Heart right ventricle (tissue), 16 donors: ENCODE results near the gene CPNE7. TPM values are rescaled to one million over a fixed set of nuclear protein-coding genes. Genes with fewer than 3 reads are reported as not detected.

ENCODE experiments used
- ATAC-seq, 8 donors: fragments of 200-7000 bp; cut with Tn5 transposase; one replicate each; pipeline ENCODE4 v1.9.1; 2020; ENCODE audit warnings: mild to moderate bottlenecking in 8 of 8, moderate library complexity in 8 of 8, moderate number of reproducible peaks in 1 of 8
- DNase-seq, 2 donors: peaks; one replicate each; pipeline ENCODE4 v3.0.0-alpha.2; 2020
- H3K27ac ChIP-seq, 10 donors: fragments of 200-600 bp; sonication (generic) in 2 of 10; one replicate each; pipeline versions ENCODE4 v1.5.0 to v1.8.0; 2020 to 2022; ENCODE audit warnings: mild to moderate bottlenecking in 3 of 10
- H3K27me3 ChIP-seq, 7 donors: fragments of 200-600 bp; one replicate each; pipeline ENCODE4 v1.8.0; 2021 to 2022; ENCODE audit warnings: mild to moderate bottlenecking in 2 of 7
- H3K36me3 ChIP-seq, 9 donors: fragments of 200-600 bp; sonication (generic) in 1 of 9; one replicate each; pipeline versions ENCODE4 v1.5.0 to v1.8.0; 2020 to 2022; ENCODE audit warnings: mild to moderate bottlenecking in 2 of 9
- H3K4me1 ChIP-seq, 9 donors: fragments of 200-600 bp; sonication (generic) in 1 of 9; one replicate each; pipeline versions ENCODE4 v1.5.0 to v1.8.0; 2020 to 2022; ENCODE audit warnings: mild to moderate bottlenecking in 4 of 9
- H3K4me3 ChIP-seq, 10 donors: fragments of 200-600 bp; sonication (generic) in 2 of 10; one replicate each; pipeline versions ENCODE4 v1.5.0 to v1.8.0; 2020 to 2022; ENCODE audit warnings: mild to moderate bottlenecking in 7 of 10, moderate library complexity in 2 of 10
- H3K9me3 ChIP-seq, 11 donors: fragments of 200-600 bp in 10 of 11; sonication (generic) in 2 of 11; one replicate each; pipeline versions ENCODE4 v1.5.0 to v1.8.0; 2013 to 2022; ENCODE audit warnings: mild to moderate bottlenecking in 2 of 11, control low read depth in 1 of 11, moderate library complexity in 1 of 11
- CTCF ChIP-seq, 9 donors: fragments of 200-600 bp; sonication (generic) in 2 of 9; IDR thresholded peaks; one replicate each; pipeline versions ENCODE4 v1.5.0 to v1.8.0; 2021 to 2022; ENCODE audit warnings: antibody characterized with exemption in 9 of 9, mild to moderate bottlenecking in 5 of 9, moderate library complexity in 1 of 9
- WGBS, 2 donors: extraction: QIAGEN DNeasy Blood & Tissue Kit; methylation state at CpG; one replicate each; pipeline ENCODE4 v1.1.7; 2013; ENCODE audit warnings: inconsistent platforms in 1 of 2; 5-methylcytosine and 5-hydroxymethylcytosine counted together
- intact Hi-C, 10 donors: fragments of 100-400 bp; cut with DNase I; formaldehyde crosslinking; loops; one replicate each; pipeline versions ENCODE4 v1.11.1 to v1.14.2; 2022
- polyA plus RNA-seq, 2 donors: library from polyadenylated mRNA; stranded (reverse); fragments of 200-250 nt; gene quantifications; one replicate each; pipeline ENCODE4 v1.2.3, GENCODE V29; 2013
- total RNA-seq, 10 donors: library from RNA; stranded (reverse); fragmentation: NEBNext Ultra II Directional in 3 of 10; extraction: Animal tissue kit (Norgen Biotek cat#: 25700) in 3 of 10; gene quantifications; one replicate each; pipeline versions ENCODE4 v1.2.1 to v1.2.4, GENCODE V29; 2021 to 2023
- donor health status: Arrhythmogenic right ventricular cardiomyopathy.
- donor health status: ischemic (EF 13 %, LVEDD 7.1; RV severe dilation, severe dysfunction).
- donor health status: healthy with polysubstance abuse.
- donor health status: DM: no; HTN: yes; CAD: no.
- donor health status: DM: no; HTN: no; CAD: no.
- donor health status: ischemic (EF 25% LVEDD 6.9; RV normal size, moderate dysfunction).
- donor health status: ischemic (EF 25% LVEDD 5.7; RV mildly dilated, moderate dysfunction).
- donor health status: healthy.
- donor health status: DM: yes; HTN: yes; CAD: no.
- donor health status: Ischemic cardiomyopathy.
- donor health status: ischemic (EF 35%, LVEDD 5.7; RV mildly dilated, moderate dysfunction).
- donor health status: nonischemic (EF 11% LVEDD 7.7; RV severe dilation, severe dysfunction).
- donor health status: DM: yes; HTN: yes; CAD: no.
- donor health status: PGD.
- donor health status: ischemic (EF 29% LVEDD 5.4; RV normal size, mild dysfunction).
- donor health status: nonischemic (EF 23%, LVEDD 6.1; RV moderate dilation, normal function).

Gene CPNE7
- total and polyA plus RNA-seq, 12 donors: 0.16 to 0.33 TPM; not detected in 10

DNA sequence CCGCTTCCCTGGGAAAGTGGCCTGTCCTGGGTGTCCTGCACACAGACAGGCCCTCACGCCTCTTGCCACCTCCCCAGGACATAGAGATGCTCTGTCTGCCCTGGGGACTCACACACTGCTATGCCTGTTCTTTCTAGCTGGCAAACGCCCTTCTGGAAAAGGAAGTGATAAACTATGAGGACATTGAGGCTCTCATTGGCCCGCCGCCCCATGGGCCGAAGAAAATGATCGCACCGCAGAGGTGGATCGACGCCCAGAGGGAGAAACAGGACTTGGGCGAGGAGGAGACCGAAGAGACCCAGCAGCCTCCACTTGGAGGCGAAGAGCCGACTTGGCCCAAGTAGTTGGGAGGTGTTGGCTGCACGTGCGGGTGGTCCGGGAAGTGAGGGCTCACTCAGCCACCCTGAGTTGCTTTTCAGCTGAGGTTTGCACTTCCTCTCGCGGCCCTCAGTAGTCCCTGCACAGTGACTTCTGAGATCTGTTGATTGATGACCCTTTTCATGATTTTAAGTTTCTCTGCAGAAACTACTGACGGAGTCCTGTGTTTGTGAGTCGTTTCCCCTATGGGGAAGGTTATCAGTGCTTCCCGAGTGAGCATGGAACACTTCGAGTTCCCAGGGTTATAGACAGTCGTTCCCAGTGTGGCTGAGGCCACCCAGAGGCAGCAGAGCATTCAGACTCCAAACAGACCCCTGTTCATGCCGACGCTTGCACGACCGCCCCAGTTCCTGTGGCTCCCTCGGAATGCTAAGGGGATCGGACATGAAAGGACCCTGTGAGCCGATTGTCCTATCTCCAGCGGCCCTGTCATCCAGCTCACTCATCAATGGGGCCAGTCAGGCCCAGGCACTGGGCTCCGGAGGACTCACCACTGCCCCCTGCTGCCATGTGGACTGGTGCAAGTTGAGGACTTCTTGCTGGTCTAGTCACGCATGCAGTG, 18.5 kb upstream of the CPNE7 start:
- intact Hi-C loops: loop anchor here in 8 of 10 donors (2.0 to 10.0 kb wide), 5 partner anchors 222 to 232 kb away; no protein-coding TSS in a partner anchor
- H3K27ac ChIP-seq: peak overlapping the region in 2 of 10 donors; percentile 7 to 26

DNA sequence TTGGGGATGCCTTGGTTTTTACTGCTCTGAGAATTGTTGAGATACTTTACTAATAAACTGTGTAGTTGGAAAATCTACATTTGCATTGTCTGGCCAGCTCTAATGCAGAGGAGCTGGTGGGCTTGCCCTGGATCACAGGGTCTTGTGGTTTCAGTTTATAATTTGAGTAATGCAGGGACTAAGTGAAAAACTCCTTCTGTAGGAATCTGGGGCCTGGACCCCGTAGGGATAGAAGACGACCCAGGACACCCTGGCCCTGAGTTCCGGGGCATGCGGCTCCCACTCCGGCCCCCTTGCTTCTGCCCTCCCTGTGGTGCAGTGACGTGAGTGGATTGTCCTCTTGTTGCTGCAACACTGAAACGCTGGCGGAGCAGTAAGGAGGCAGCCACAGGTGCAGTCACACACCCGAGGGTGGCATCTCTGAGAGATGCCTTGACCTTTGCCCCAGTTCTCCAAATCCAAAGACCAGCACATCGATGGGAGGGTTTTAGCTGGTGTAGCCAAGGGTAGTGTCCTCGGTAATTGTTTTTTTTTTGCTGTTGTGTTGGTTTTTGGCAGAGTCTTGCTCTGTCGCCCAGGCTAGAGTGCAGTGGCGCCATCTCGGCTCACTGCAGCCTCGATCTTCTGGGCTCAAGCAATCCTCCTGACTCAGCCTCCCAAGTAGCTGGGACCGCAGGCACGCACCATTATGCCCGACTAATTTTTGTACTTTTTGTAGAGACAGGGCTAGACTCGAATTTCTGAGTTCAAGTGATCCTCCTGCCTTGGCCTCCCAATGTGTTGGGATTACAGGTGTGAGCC, 17.7 kb upstream of the CPNE7 start:
- TF ChIP-seq CTCF (IDR thresholded peaks at IDR 0.05): peak in 3 of 9 donors; percentile 2 to 23 (median 5)
- DNase-seq (no peak), ATAC-seq (no peak)
- Histone ChIP-seq H3K9me3 (no peaks in the 10 kb centered on the region), H3K27me3 (no peaks in the 10 kb centered on the region), H3K27ac (peak overlapping the region in 1 of 10 donors; percentile 7), H3K36me3 (peaks cover 0 to 69% (median 44%) of the 10 kb centered on the region in 9 donors), H3K4me1 (peaks cover 19 to 41% (median 32%) of the 10 kb centered on the region in 9 donors), H3K4me3 (no peak overlapping the region)
- 88% methylated on average over 19 of the region's 19 CpGs for WGBS, 2 donors
- intact Hi-C loops: loop anchor here in 8 of 10 donors (2.0 to 10.0 kb wide), 5 partner anchors 223 to 233 kb away; no protein-coding TSS in a partner anchor

More for the DNA sequence above, 18.5 kb upstream of the CPNE7 start:
- ATAC-seq: peak in 5 of 8 donors; percentile 31 to 54 (median 40)
- 55 to 58% methylated on average over 34 of the region's 34 CpGs for WGBS, 2 donors
- no peaks in the 10 kb centered on the region for H3K9me3 ChIP-seq
- peaks cover 0 to 69% (median 44%) of the 10 kb centered on the region in 9 donors for H3K36me3 ChIP-seq
- DNase-seq: peak; percentile 78 to 85
- no peaks in the 10 kb centered on the region for H3K27me3 ChIP-seq
- TF ChIP-seq CTCF (IDR thresholded peaks at IDR 0.05): peak; percentile 64 to 85 (median 78)
- H3K4me1 ChIP-seq: peaks cover 16 to 32% (median 24%) of the 10 kb centered on the region in 9 donors
- H3K4me3 ChIP-seq: no peak overlapping the region

GRCh38 chr16:89560378-89561141, 15.0 kb upstream of the CPNE7 start, which contains the start of gene RPL13:
TSS of gene RPL13 (plus strand) at chr16:89560682. CDS start at chr16:89560960, 278 bp downstream.
- peak within 1 kb of the TSS; percentile 85 to 99 (median 96) for H3K27ac ChIP-seq
- H3K27me3 ChIP-seq: no peaks in the 10 kb centered on the region
- DNase-seq (peak; percentile 94 to 95), ATAC-seq (peak; percentile 93 to 98 (median 97))
- intact Hi-C loops: loop anchor here in 3 of 10 donors (5.0 to 10.0 kb wide), 4 partner anchors 56 to 318 kb away; partner anchors contain the start of genes SPG7 (in 1 of the 3), VPS9D1 (in 1 of the 3) and ZNF276 (in 1 of the 3)
- peaks cover 21 to 68% (median 52%) of the 10 kb centered on the region in 9 donors for H3K4me1 ChIP-seq
- no peaks in the 10 kb centered on the region for H3K9me3 ChIP-seq
- peaks cover 0 to 63% (median 35%) of the 10 kb centered on the region in 9 donors for H3K36me3 ChIP-seq
- 1% methylated on average over 69 to 87 of the region's 87 CpGs for WGBS, 2 donors
- TF ChIP-seq CTCF (IDR thresholded peaks at IDR 0.05): peak in 1 of 9 donors; percentile 18
- H3K4me3 ChIP-seq: peak within 1 kb of the TSS; percentile 70 to 98 (median 84)
